Panc1 (cell line): Measurements from ENCODE around the gene KRTAP10-11.

Experiments
- CTCF ChIP-seq: fragments of 450-650 bp; IDR thresholded peaks from 2 replicates; pipeline ENCODE4 v1.5.1; 2017; ENCODE audit warnings: mild to moderate bottlenecking
- POLR2AphosphoS5 ChIP-seq: IDR thresholded peaks from 2 replicates; pipeline ENCODE4 v1.6.1; 2012; ENCODE audit warnings: mild to moderate bottlenecking, low read depth, low read length, moderate library complexity
- REST ChIP-seq, 2 experiments: IDR thresholded peaks; 2 replicates each; pipeline ENCODE4 v1.6.1; 2011 to 2012; ENCODE audit warnings: low read depth in 2 of 2, control low read depth in 1 of 2, low read length in 1 of 2, mild to moderate bottlenecking in 1 of 2, moderate library complexity in 1 of 2; ENCODE audit not compliant: insufficient read depth in 1 of 2
- SIN3A ChIP-seq: IDR thresholded peaks from 2 replicates; pipeline ENCODE4 v1.6.1; 2012; ENCODE audit warnings: low read depth, mild to moderate bottlenecking, low read length, moderate library complexity, borderline replicate concordance; ENCODE audit not compliant: insufficient read depth
- TCF7L2 ChIP-seq: IDR thresholded peaks from 2 replicates; pipeline ENCODE4 v1.6.1; 2011; ENCODE audit warnings: mild to moderate bottlenecking, low read depth, low read length, inconsistent platforms

GRCh38 chr21:44657635-44658540, 11.7 kb downstream of the KRTAP10-11 start, which contains the start of gene KRTAP12-3:
- TF ChIP-seq CTCF: no peak
- no peak for TF ChIP-seq REST (IDR thresholded peaks at IDR 0.05; ENCODE audit: insufficient read depth in 1 of 2, low read depth in 2 of 2, low read length in 1 of 2)
- TF ChIP-seq POLR2AphosphoS5: no peak
- TF ChIP-seq TCF7L2: no peak
- TF ChIP-seq SIN3A: no peak
